ENCODE measurements around the gene AIG1.

The AIG1 gene

GRCh38 chr6:143115728-143116127 is 55.0 kb downstream of the AIG1 start:
- peaks cover 25% of the 10 kb centered on the region for H3K9me3 Mint-ChIP-seq
- no peaks in the 10 kb centered on the region for H3K4me1 Mint-ChIP-seq
- H3K36me3 Mint-ChIP-seq (ENCODE audit: low read depth): peaks cover 40% of the 10 kb centered on the region
- H3K27ac Mint-ChIP-seq: peak overlapping the region; percentile 28
- no peak for TF ChIP-seq CTCF (IDR thresholded peaks at IDR 0.05)
- H3K27me3 Mint-ChIP-seq (ENCODE audit: low read depth, poor library complexity): no peaks in the 10 kb centered on the region
- no peak overlapping the region for H3K4me3 Mint-ChIP-seq
- no peak for DNase-seq

GRCh38 chr6:143117108-143117507 is 56.4 kb downstream of the AIG1 start:
- Mint-ChIP-seq H3K27ac (peak overlapping the region; percentile 6), H3K27me3 (ENCODE audit: low read depth, poor library complexity) (no peaks in the 10 kb centered on the region), H3K36me3 (ENCODE audit: low read depth) (peaks cover 49% of the 10 kb centered on the region), H3K9me3 (peaks cover 37% of the 10 kb centered on the region), H3K4me3 (no peak overlapping the region), H3K4me1 (no peaks in the 10 kb centered on the region)
- TF ChIP-seq CTCF (IDR thresholded peaks at IDR 0.05): no peak
- DNase-seq: no peak

GRCh38 chr6:143119260-143119659 is 58.6 kb downstream of the AIG1 start:
- Mint-ChIP-seq H3K36me3 (ENCODE audit: low read depth) (peaks cover 55% of the 10 kb centered on the region), H3K4me3 (no peak overlapping the region), H3K9me3 (peaks cover 44% of the 10 kb centered on the region), H3K27ac (no peak overlapping the region), H3K4me1 (no peaks in the 10 kb centered on the region), H3K27me3 (ENCODE audit: low read depth, poor library complexity) (no peaks in the 10 kb centered on the region)
- no peak for TF ChIP-seq CTCF (IDR thresholded peaks at IDR 0.05)
- DNase-seq: no peak

- Mint-ChIP-seq H3K9me3 (peaks cover 32% of the 10 kb centered on the region), H3K27ac (no peak overlapping the region), H3K27me3 (ENCODE audit: low read depth, poor library complexity) (no peaks in the 10 kb centered on the region), H3K36me3 (ENCODE audit: low read depth) (peaks cover 47% of the 10 kb centered on the region), H3K4me1 (no peaks in the 10 kb centered on the region), H3K4me3 (no peak overlapping the region)
- DNase-seq: no peak
- TF ChIP-seq CTCF (IDR thresholded peaks at IDR 0.05): no peak
Observed at GRCh38 chr6:143123081-143123480, 62.4 kb downstream of the AIG1 start.

- no peaks in the 10 kb centered on the region for H3K27me3 Mint-ChIP-seq (ENCODE audit: low read depth, poor library complexity)
- peaks cover 35% of the 10 kb centered on the region for H3K9me3 Mint-ChIP-seq
- TF ChIP-seq CTCF (IDR thresholded peaks at IDR 0.05): no peak
- DNase-seq: no peak
- H3K27ac Mint-ChIP-seq: no peak overlapping the region
- H3K36me3 Mint-ChIP-seq (ENCODE audit: low read depth): peaks cover 50% of the 10 kb centered on the region
- no peak overlapping the region for H3K4me3 Mint-ChIP-seq
- H3K4me1 Mint-ChIP-seq: no peaks in the 10 kb centered on the region
Observed at GRCh38 chr6:143123941-143124340, 63.3 kb downstream of the AIG1 start.

GRCh38 chr6:143125455-143125854 is 64.8 kb downstream of the AIG1 start:
- H3K4me1 Mint-ChIP-seq: no peaks in the 10 kb centered on the region

More at GRCh38 chr6:143125455-143125854, 64.8 kb downstream of the AIG1 start:
- Mint-ChIP-seq H3K9me3 (peaks cover 36% of the 10 kb centered on the region), H3K4me3 (no peak overlapping the region), H3K27me3 (ENCODE audit: low read depth, poor library complexity) (no peaks in the 10 kb centered on the region), H3K27ac (no peak overlapping the region), H3K36me3 (ENCODE audit: low read depth) (peaks cover 47% of the 10 kb centered on the region)
- DNase-seq: no peak
- TF ChIP-seq CTCF (IDR thresholded peaks at IDR 0.05): no peak

Data from nephron progenitor cell (in vitro differentiated cells).